H9 (cell line): ENCODE results near the gene BDH1. TPM values are rescaled to one million over a fixed set of nuclear protein-coding genes. Genes with fewer than 3 reads are reported as not detected.

Source experiments
- DNase-seq: peaks from one replicate; pipeline ENCODE4 v3.0.0-alpha.2; 2017
- H2AFZ ChIP-seq: one replicate; pipeline ENCODE4 v1.6.1; 2013; ENCODE audit warnings: mild to moderate bottlenecking, low read length, control low read depth, moderate library complexity
- H2AK5ac ChIP-seq: 2 replicates; pipeline ENCODE4 v1.6.1; 2013; ENCODE audit warnings: low read length, control low read depth, mixed read lengths; ENCODE audit not compliant: insufficient read length
- H2BK120ac ChIP-seq: one replicate; pipeline ENCODE4 v1.6.1; 2013; ENCODE audit warnings: low read depth, mild to moderate bottlenecking, low read length, control low read depth, inconsistent platforms; ENCODE audit not compliant: poor library complexity, severe bottlenecking
- H2BK12ac ChIP-seq: 2 replicates; pipeline ENCODE4 v1.6.1; 2013; ENCODE audit warnings: low read length, control low read depth, mixed read lengths, low read depth; ENCODE audit not compliant: insufficient read length
- H2BK15ac ChIP-seq: 2 replicates; pipeline ENCODE4 v1.6.1; 2013; ENCODE audit warnings: low read depth, low read length, control low read depth
- H2BK20ac ChIP-seq: one replicate; pipeline ENCODE4 v1.6.1; 2013; ENCODE audit warnings: low read depth, mild to moderate bottlenecking, low read length, control low read depth, inconsistent platforms; ENCODE audit not compliant: poor library complexity, severe bottlenecking
- H2BK5ac ChIP-seq: 2 replicates; pipeline ENCODE4 v1.6.1; 2013; ENCODE audit warnings: low read length, control low read depth, mixed read lengths; ENCODE audit not compliant: insufficient read length
- H3K14ac ChIP-seq: 2 replicates; pipeline ENCODE4 v1.6.1; 2013; ENCODE audit warnings: low read length, control low read depth; ENCODE audit not compliant: insufficient read depth
- H3K18ac ChIP-seq: 2 replicates; pipeline ENCODE4 v1.6.1; 2013; ENCODE audit warnings: low read depth, mild to moderate bottlenecking, mixed read lengths, low read length, control low read depth; ENCODE audit not compliant: insufficient read length
- H3K23ac ChIP-seq: 2 replicates; pipeline ENCODE4 v1.6.1; 2013; ENCODE audit warnings: low read length, control low read depth, mixed read lengths, low read depth; ENCODE audit not compliant: insufficient read length
- H3K23me2 ChIP-seq: 2 replicates; pipeline ENCODE4 v1.6.1; 2013; ENCODE audit warnings: low read depth, mild to moderate bottlenecking, mixed read lengths, low read length, control low read depth; ENCODE audit not compliant: insufficient read length, poor library complexity, severe bottlenecking
- H3K27ac ChIP-seq: 2 replicates; pipeline ENCODE4 v1.5.1; 2013; ENCODE audit warnings: low read length, control low read depth, mixed read lengths, low read depth; ENCODE audit not compliant: insufficient read length
- H3K27me3 ChIP-seq: 2 replicates; pipeline ENCODE4 v1.6.1; 2013; ENCODE audit warnings: low read length, control low read depth, inconsistent platforms; ENCODE audit not compliant: insufficient read depth
- H3K4ac ChIP-seq: 2 replicates; pipeline ENCODE4 v1.6.1; 2013; ENCODE audit warnings: low read depth, mild to moderate bottlenecking, control low read depth, inconsistent platforms, low read length, moderate library complexity
- H3K4me1 ChIP-seq: 2 replicates; pipeline ENCODE4 v1.6.1; 2013; ENCODE audit warnings: low read length, control low read depth, inconsistent platforms; ENCODE audit not compliant: insufficient read depth
- H3K4me2 ChIP-seq: 2 replicates; pipeline ENCODE4 v1.6.1; 2013; ENCODE audit warnings: low read length, control low read depth, mixed read lengths; ENCODE audit not compliant: insufficient read length, insufficient read depth
- H3K56ac ChIP-seq: 2 replicates; pipeline ENCODE4 v1.6.1; 2013; ENCODE audit warnings: low read depth, mild to moderate bottlenecking, mixed read lengths, low read length, control low read depth; ENCODE audit not compliant: insufficient read length
- H3K79me1 ChIP-seq: 2 replicates; pipeline ENCODE4 v1.6.1; 2013; ENCODE audit warnings: low read depth, mild to moderate bottlenecking, moderate library complexity, low read length, control low read depth, inconsistent platforms; ENCODE audit not compliant: insufficient read depth, poor library complexity, severe bottlenecking
- H3K79me2 ChIP-seq: 2 replicates; pipeline ENCODE4 v1.6.1; 2013; ENCODE audit warnings: low read length, control low read depth, inconsistent platforms; ENCODE audit not compliant: insufficient read depth
- H3K9ac ChIP-seq: 2 replicates; pipeline ENCODE4 v1.6.1; 2013; ENCODE audit warnings: low read length, control low read depth, mixed read lengths; ENCODE audit not compliant: insufficient read length; ENCODE audit errors: extremely low read depth
- H3K9me3 ChIP-seq: one replicate; pipeline ENCODE4 v1.6.1; 2013; ENCODE audit warnings: low read depth, low read length, inconsistent platforms; ENCODE audit not compliant: control insufficient read depth
- H3T11ph ChIP-seq: one replicate; pipeline ENCODE4 v1.6.1; 2013; ENCODE audit warnings: mild to moderate bottlenecking, low read length, control low read depth, inconsistent platforms
- H4K20me1 ChIP-seq: one replicate; pipeline ENCODE4 v1.6.1; 2013; ENCODE audit not compliant: control insufficient read depth, insufficient read length, insufficient read depth
- H4K5ac ChIP-seq: 2 replicates; pipeline ENCODE4 v1.6.1; 2013; ENCODE audit warnings: low read depth, mild to moderate bottlenecking, mixed read lengths, low read length, control low read depth; ENCODE audit not compliant: insufficient read length
- H4K8ac ChIP-seq: replicated peaks from 2 replicates; pipeline ENCODE4 v1.6.1; 2013; ENCODE audit warnings: low read length, control low read depth, mixed read lengths, low read depth; ENCODE audit not compliant: insufficient read length
- H4K91ac ChIP-seq: 2 replicates; pipeline ENCODE4 v1.6.1; 2013; ENCODE audit warnings: low read depth, mild to moderate bottlenecking, moderate library complexity, mixed read lengths, low read length, control low read depth; ENCODE audit not compliant: insufficient read length
- H3K27ac Mint-ChIP-seq, 3 experiments: 2 replicates in 2 of 3; 3 replicates in 1 of 3; pipeline ENCODE4 v1.8.0; 2020 to 2021; ENCODE audit warnings: mixed read lengths in 3 of 3, mild to moderate bottlenecking in 1 of 3, moderate library complexity in 1 of 3
- H3K27me3 Mint-ChIP-seq: 2 replicates; pipeline ENCODE4 v1.8.0; 2021; ENCODE audit warnings: low read depth, mild to moderate bottlenecking, moderate library complexity, mixed read lengths
- H3K36me3 Mint-ChIP-seq, 3 experiments: 2 replicates in 2 of 3; 3 replicates in 1 of 3; pipeline ENCODE4 v1.8.0; 2020 to 2021; ENCODE audit warnings: low read depth in 3 of 3, mixed read lengths in 3 of 3; ENCODE audit not compliant: insufficient read depth in 1 of 3
- H3K4me1 Mint-ChIP-seq, 2 experiments: 2 replicates each; pipeline ENCODE4 v1.8.0; 2020; ENCODE audit warnings: mixed read lengths in 2 of 2
- H3K4me3 Mint-ChIP-seq, 2 experiments: 2 replicates in 1 of 2; 3 replicates in 1 of 2; pipeline ENCODE4 v1.8.0; 2020 to 2021; ENCODE audit warnings: mild to moderate bottlenecking in 2 of 2, mixed read lengths in 2 of 2, moderate library complexity in 1 of 2
- H3K9me3 Mint-ChIP-seq, 2 experiments: 2 replicates in 1 of 2; 3 replicates in 1 of 2; pipeline ENCODE4 v1.8.0; 2020; ENCODE audit warnings: mild to moderate bottlenecking in 2 of 2, mixed read lengths in 2 of 2, moderate library complexity in 1 of 2
- WGBS: extraction: QIAGEN DNeasy Blood & Tissue Kit; methylation state at CpG from one replicate; pipeline ENCODE4 v1.1.7; 2013; ENCODE audit warnings: missing lambda C conversion rate, low lambda C conversion rate, mixed read lengths; ENCODE audit not compliant: insufficient read length; ENCODE audit errors: extremely low coverage; 5-methylcytosine and 5-hydroxymethylcytosine counted together
- total RNA-seq: library from RNA; stranded (reverse); gene quantifications from 2 replicates; pipeline ENCODE4 v1.2.1, GENCODE V29; 2021
- TF ChIP-seq, protein P1 (sequence below): fragments of 200-600 bp; sonication (generic); conservative IDR thresholded peaks from 3 replicates; pipeline ENCODE4 v1.8.0; 2021; ENCODE audit warnings: antibody characterized with exemption, mild to moderate bottlenecking

Gene BDH1
- total RNA-seq, 1 experiment from 2014 or later = 23.8 TPM

GRCh38 chr3:197576838-197577237, 21.1 kb upstream of the BDH1 start:
- Histone ChIP-seq H3K56ac (no peak overlapping the region), H2BK120ac (no peak overlapping the region), H3T11ph (no peak overlapping the region), H3K79me1 (no peaks in the 10 kb centered on the region), H3K4ac (no peak overlapping the region), H2BK15ac (no peak overlapping the region), H3K23ac (no peak overlapping the region), H2BK12ac (no peak overlapping the region), H2BK20ac (no peak overlapping the region), H3K9ac (no peak overlapping the region), H3K18ac (peak overlapping the region; percentile 59), H4K20me1 (peaks cover 2% of the 10 kb centered on the region), H4K5ac (no peak overlapping the region), H2AK5ac (no peak overlapping the region), H2AFZ (no peak overlapping the region), H3K27me3 (no peaks in the 10 kb centered on the region), H3K79me2 (no peaks in the 10 kb centered on the region), H3K23me2 (no peaks in the 10 kb centered on the region), H3K27ac (no peak overlapping the region), H3K4me2 (no peak overlapping the region), H3K4me1 (peaks cover 26% of the 10 kb centered on the region), H4K8ac (no peak overlapping the region), H3K14ac (no peak overlapping the region), H2BK5ac (no peak overlapping the region), H4K91ac (no peak overlapping the region), H3K9me3 (no peaks in the 10 kb centered on the region)
- TF ChIP-seq, protein P1, sequence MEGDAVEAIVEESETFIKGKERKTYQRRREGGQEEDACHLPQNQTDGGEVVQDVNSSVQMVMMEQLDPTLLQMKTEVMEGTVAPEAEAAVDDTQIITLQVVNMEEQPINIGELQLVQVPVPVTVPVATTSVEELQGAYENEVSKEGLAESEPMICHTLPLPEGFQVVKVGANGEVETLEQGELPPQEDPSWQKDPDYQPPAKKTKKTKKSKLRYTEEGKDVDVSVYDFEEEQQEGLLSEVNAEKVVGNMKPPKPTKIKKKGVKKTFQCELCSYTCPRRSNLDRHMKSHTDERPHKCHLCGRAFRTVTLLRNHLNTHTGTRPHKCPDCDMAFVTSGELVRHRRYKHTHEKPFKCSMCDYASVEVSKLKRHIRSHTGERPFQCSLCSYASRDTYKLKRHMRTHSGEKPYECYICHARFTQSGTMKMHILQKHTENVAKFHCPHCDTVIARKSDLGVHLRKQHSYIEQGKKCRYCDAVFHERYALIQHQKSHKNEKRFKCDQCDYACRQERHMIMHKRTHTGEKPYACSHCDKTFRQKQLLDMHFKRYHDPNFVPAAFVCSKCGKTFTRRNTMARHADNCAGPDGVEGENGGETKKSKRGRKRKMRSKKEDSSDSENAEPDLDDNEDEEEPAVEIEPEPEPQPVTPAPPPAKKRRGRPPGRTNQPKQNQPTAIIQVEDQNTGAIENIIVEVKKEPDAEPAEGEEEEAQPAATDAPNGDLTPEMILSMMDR = no peak
- H3K4me1 Mint-ChIP-seq = peaks cover 80 to 84% of the 10 kb centered on the region in 2 experiments
- H3K4me3 Mint-ChIP-seq = peak overlapping the region; percentile 32 to 57
- H3K27me3 Mint-ChIP-seq = no peaks in the 10 kb centered on the region; the same call in none of the 2 replicates
- H3K27ac Mint-ChIP-seq = peak overlapping the region; percentile 34 to 94 (median 49); a peak in 4 of 7 replicates
- WGBS = no CpG with 5 or more reads among the region's 8 CpGs
- H3K9me3 Mint-ChIP-seq = peaks cover 15 to 17% of the 10 kb centered on the region in 2 experiments
- peaks cover 2 to 14% (median 13%) of the 10 kb centered on the region in 3 experiments; a peak in 6 of 7 replicates for H3K36me3 Mint-ChIP-seq
- DNase-seq = peak; percentile 44
